IMR-90 (cell line): ENCODE results near the gene CREB3L1. TPM values are rescaled to one million over a fixed set of nuclear protein-coding genes. Genes with fewer than 3 reads are reported as not detected.

Experiments used
- ATAC-seq: fragments of 200-7000 bp; cut with Tn5 transposase; 2 replicates; pipeline ENCODE4 v1.9.1; 2020; ENCODE audit warnings: low read depth, mild to moderate bottlenecking, moderate library complexity
- BruUV-seq: library from RNA; stranded (reverse); fragments of 400-500 nt; replicated peaks from 2 replicates; lab custom pipeline; 2021; lab: Mats Ljungman, UMichigan
- CTCF ChIA-PET: fragments of 300-600 bp; formaldehyde crosslinking; extraction: SDS; loops from one replicate; lab custom pipeline; 2021; ENCODE audit warnings: antibody characterized with exemption; lab: Yijun Ruan, JAX
- POLR2A ChIA-PET: fragments of 300-600 bp; sonication (Branson Sonifier 250); formaldehyde crosslinking; loops from one replicate; lab custom pipeline; 2022; ENCODE audit warnings: antibody characterized with exemption; ENCODE audit not compliant: unreplicated experiment; lab: Charles Lee
- DNase-seq: peaks from one replicate; pipeline ENCODE4 v3.0.0; 2013
- H2AFZ ChIP-seq: replicated peaks from 2 replicates; pipeline ENCODE3; 2013; ENCODE audit warnings: low read length, mild to moderate bottlenecking; ENCODE audit not compliant: poor library complexity
- H2AK5ac ChIP-seq: 2 replicates; pipeline ENCODE4 v1.6.1; 2013; ENCODE audit warnings: low read depth, low read length, inconsistent platforms
- H2AK9ac ChIP-seq: replicated peaks from 2 replicates; pipeline ENCODE3; 2013; ENCODE audit warnings: mild to moderate bottlenecking, low read depth, low read length, moderate library complexity; ENCODE audit not compliant: poor library complexity
- H2BK120ac ChIP-seq: 2 replicates; pipeline ENCODE4 v1.6.1; 2013; ENCODE audit warnings: low read depth, low read length, inconsistent platforms
- H2BK15ac ChIP-seq: 3 replicates; pipeline ENCODE4 v1.6.1; 2013; ENCODE audit warnings: low read depth, low read length, inconsistent platforms
- H2BK20ac ChIP-seq: 2 replicates; pipeline ENCODE4 v1.6.1; 2013; ENCODE audit warnings: low read depth, mild to moderate bottlenecking, inconsistent platforms, low read length, moderate library complexity
- H2BK5ac ChIP-seq: 2 replicates; pipeline ENCODE4 v1.6.1; 2013; ENCODE audit warnings: mild to moderate bottlenecking, low read depth, low read length, inconsistent platforms; ENCODE audit not compliant: poor library complexity, severe bottlenecking
- H3K14ac ChIP-seq: replicated peaks from 2 replicates; pipeline ENCODE4 v1.6.1; 2013; ENCODE audit warnings: low read depth, low read length, inconsistent platforms
- H3K18ac ChIP-seq: 2 replicates; pipeline ENCODE4 v1.6.1; 2013; ENCODE audit warnings: low read depth, low read length, control low read depth
- H3K23ac ChIP-seq: 2 replicates; pipeline ENCODE4 v1.6.1; 2013; ENCODE audit warnings: low read depth, low read length, inconsistent platforms
- H3K27ac ChIP-seq: 2 replicates; pipeline ENCODE4 v1.5.1; 2013; ENCODE audit warnings: mild to moderate bottlenecking, control low read depth, low read length; ENCODE audit not compliant: insufficient read depth
- H3K27me3 ChIP-seq: 2 replicates; pipeline ENCODE4 v1.6.1; 2013; ENCODE audit warnings: low read length; ENCODE audit not compliant: control insufficient read depth, insufficient read depth
- H3K36me3 ChIP-seq: 2 replicates; pipeline ENCODE4 v1.6.1; 2013; ENCODE audit warnings: low read length, mixed read lengths; ENCODE audit not compliant: control insufficient read depth, insufficient read depth
- H3K4ac ChIP-seq: 2 replicates; pipeline ENCODE4 v1.6.1; 2013; ENCODE audit warnings: low read depth, low read length, inconsistent platforms
- H3K4me1 ChIP-seq: 2 replicates; pipeline ENCODE4 v1.6.1; 2013; ENCODE audit warnings: low read length, mixed read lengths; ENCODE audit not compliant: control insufficient read depth, insufficient read depth
- H3K4me2 ChIP-seq: 2 replicates; pipeline ENCODE4 v1.6.1; 2013; ENCODE audit warnings: low read depth, mild to moderate bottlenecking, control low read depth, low read length, moderate library complexity
- H3K4me3 ChIP-seq: 2 replicates; pipeline ENCODE4 v1.5.1; 2013; ENCODE audit warnings: low read depth, mild to moderate bottlenecking, control low read depth, low read length, moderate library complexity; ENCODE audit not compliant: insufficient read depth
- H3K56ac ChIP-seq: 2 replicates; pipeline ENCODE4 v1.6.1; 2013; ENCODE audit warnings: low read length, inconsistent platforms; ENCODE audit not compliant: insufficient read depth; ENCODE audit errors: extremely low read depth
- H3K79me1 ChIP-seq, 2 experiments: 2 replicates each; pipeline ENCODE4 v1.6.1; 2013; ENCODE audit warnings: low read length in 2 of 2, inconsistent platforms in 1 of 2, low read depth in 1 of 2
- H3K9ac ChIP-seq: 2 replicates; pipeline ENCODE4 v1.6.1; 2013; ENCODE audit warnings: low read depth, low read length, control low read depth
- H3K9me1 ChIP-seq: 2 replicates; pipeline ENCODE4 v1.6.1; 2013; ENCODE audit warnings: low read length, inconsistent platforms; ENCODE audit not compliant: insufficient read depth
- H3K9me3 ChIP-seq: 2 replicates; pipeline ENCODE4 v1.6.1; 2013; ENCODE audit warnings: low read length; ENCODE audit not compliant: control insufficient read depth, insufficient read depth
- H4K20me1 ChIP-seq: 2 replicates; pipeline ENCODE4 v1.6.1; 2013; ENCODE audit warnings: low read length, inconsistent platforms; ENCODE audit not compliant: insufficient read depth
- H4K5ac ChIP-seq: 2 replicates; pipeline ENCODE4 v1.6.1; 2013; ENCODE audit warnings: mild to moderate bottlenecking, low read depth, low read length, control low read depth
- H4K8ac ChIP-seq, 2 experiments: 2 replicates each; pipeline ENCODE4 v1.6.1; 2013; ENCODE audit warnings: low read depth in 2 of 2, low read length in 2 of 2, control low read depth in 1 of 2, inconsistent platforms in 1 of 2
- H4K91ac ChIP-seq: 2 replicates; pipeline ENCODE4 v1.6.1; 2013; ENCODE audit warnings: low read depth, low read length, inconsistent platforms; ENCODE audit not compliant: insufficient read depth
- CEBPB ChIP-seq: IDR thresholded peaks from 2 replicates; pipeline ENCODE4 v1.6.1; 2012; ENCODE audit warnings: low read depth, low read length, improper control_type of control experiment
- CHD1 ChIP-seq: IDR thresholded peaks from 2 replicates; pipeline ENCODE4 v1.6.1; 2012; ENCODE audit warnings: low read depth, low read length, improper control_type of control experiment
- CTCF ChIP-seq: conservative IDR thresholded peaks from 2 replicates; pipeline ENCODE4 v1.5.1; 2012; ENCODE audit warnings: mild to moderate bottlenecking, low read depth, low read length, improper control_type of control experiment
- ELK1 ChIP-seq: fragments of 150-350 bp; IDR thresholded peaks from 2 replicates; pipeline ENCODE4 v1.6.1; 2016; ENCODE audit warnings: low read depth, mild to moderate bottlenecking, low read length, moderate library complexity, borderline replicate concordance
- FOS ChIP-seq: fragments of 150-350 bp; IDR thresholded peaks from 2 replicates; pipeline ENCODE4 v1.6.1; 2016; ENCODE audit warnings: low read depth, low read length
- MAFK ChIP-seq: IDR thresholded peaks from 2 replicates; pipeline ENCODE4 v1.6.1; 2012; ENCODE audit warnings: low read depth, low read length, improper control_type of control experiment
- MAZ ChIP-seq: IDR thresholded peaks from 2 replicates; pipeline ENCODE4 v1.6.1; 2012; ENCODE audit warnings: low read depth, mild to moderate bottlenecking, low read length, improper control_type of control experiment, moderate library complexity, borderline replicate concordance
- MXI1 ChIP-seq: IDR thresholded peaks from 2 replicates; pipeline ENCODE4 v1.6.1; 2012; ENCODE audit warnings: low read depth, mild to moderate bottlenecking, low read length, moderate library complexity, borderline replicate concordance
- NFE2L2 ChIP-seq: fragments of 150-350 bp; IDR thresholded peaks from 2 replicates; pipeline ENCODE4 v1.6.1; 2016; ENCODE audit warnings: low read depth, mild to moderate bottlenecking, low read length
- POLR2A ChIP-seq: IDR thresholded peaks from 2 replicates; pipeline ENCODE4 v1.6.1; 2012; ENCODE audit warnings: mild to moderate bottlenecking, low read depth, low read length
- RAD21 ChIP-seq: IDR thresholded peaks from 2 replicates; pipeline ENCODE4 v1.6.1; 2012; ENCODE audit warnings: low read length, improper control_type of control experiment
- RCOR1 ChIP-seq: IDR thresholded peaks from 2 replicates; pipeline ENCODE4 v1.6.1; 2012; ENCODE audit warnings: mild to moderate bottlenecking, low read length, improper control_type of control experiment; ENCODE audit not compliant: insufficient replicate concordance
- RFX5 ChIP-seq: IDR thresholded peaks from 2 replicates; pipeline ENCODE4 v1.8.0; 2012; ENCODE audit warnings: low read depth, mild to moderate bottlenecking, low read length, moderate library complexity
- SMC3 ChIP-seq: fragments of 150-350 bp; IDR thresholded peaks from 2 replicates; pipeline ENCODE4 v1.6.1; 2016; ENCODE audit warnings: low read depth, mild to moderate bottlenecking, antibody characterized with exemption, low read length, moderate library complexity
- USF2 ChIP-seq: fragments of 150-350 bp; IDR thresholded peaks from 2 replicates; pipeline ENCODE4 v1.6.1; 2017; ENCODE audit warnings: mild to moderate bottlenecking, antibody characterized with exemption, low read length, low read depth
- WGBS, 2 experiments: methylation state at CpG; one replicate each; pipeline versions ENCODE4 v1.1.5 to v1.1.7; 2013; ENCODE audit warnings: missing lambda C conversion rate in 2 of 2; ENCODE audit not compliant: insufficient read length in 1 of 2; ENCODE audit errors: extremely low coverage in 2 of 2; 5-methylcytosine and 5-hydroxymethylcytosine counted together
- dilution Hi-C: fragments of 300-500 bp; cut with HindIII; formaldehyde crosslinking; loops from one replicate; pipeline ENCODE4 v1.14.3; 2018; ENCODE audit warnings: low sequenced_read_pairs; ENCODE audit not compliant: unreplicated experiment
- in situ Hi-C: fragments of 300-500 bp; cut with MboI; formaldehyde crosslinking; loops from 3 replicates; pipeline ENCODE4 v1.14.3; 2019; ENCODE audit warnings: low sequenced_read_pairs, inconsistent platforms, mixed read lengths
- intact Hi-C: fragments of 100-400 bp; cut with micrococcal nuclease; formaldehyde crosslinking; loops from 2 replicates; pipeline ENCODE4 v1.10.0; 2022
- polyA plus RNA-seq, 3 experiments: library from polyadenylated mRNA; depleted of rRNA; stranded (reverse); fragments of >200 nt; gene quantifications; 2 replicates each; pipeline ENCODE4 v1.2.3, GENCODE V29; 2012; ENCODE audit warnings: low replicate concordance in 1 of 3
- total RNA-seq: library from RNA; depleted of rRNA; stranded (reverse); fragments of >200 nt; gene quantifications from 2 replicates; pipeline ENCODE4 v1.2.3, GENCODE V29; 2012

Gene CREB3L1
- total and polyA plus RNA-seq, 2 of the 4 experiments (the other 2 are of a cell fraction) = 8.1 to 82.3 TPM

- dilution Hi-C loops = no loop called here
- no peak overlapping the region for H3K4me3 ChIP-seq
- H3K79me1 ChIP-seq = peaks cover 34 to 92% of the 10 kb centered on the region in 2 experiments
- H3K4ac ChIP-seq = peak overlapping the region; percentile 25; the same call in 1 of the 2 replicates
- H4K5ac ChIP-seq = no peak overlapping the region
- no CpG with 5 or more reads among the region's 3 CpGs for WGBS, 2 experiments
- H3K27ac ChIP-seq = peak overlapping the region; percentile 30; the same call in 1 of the 2 replicates
- no peak overlapping the region for H2BK20ac ChIP-seq
- peak overlapping the region; percentile 68; the same call in 1 of the 2 replicates for H3K23ac ChIP-seq
- no peak overlapping the region; a peak in 1 of 4 replicates for H4K8ac ChIP-seq
- no peak overlapping the region for H3K4me2 ChIP-seq
- intact Hi-C loops = loop anchor here (5.0 kb wide), 2 partner anchors 185 to 340 kb away; partner anchors contain the start of gene PHF21A
- CTCF ChIA-PET = interaction anchor here (1.3 to 4.7 kb wide), 2 partner anchors 30 to 69 kb away, joined by 5 to 27 read pairs; partner anchors contain the start of gene CREB3L1
- in situ Hi-C loops = loop anchor here (25.0 kb wide), 1 partner anchor 195 kb away; the partner anchor contains the start of gene PHF21A
- H2AK5ac ChIP-seq = 0 out of 2 replicates have a peak overlapping the region, but pooled peaks have one; percentile 49
- BruUV-seq = no TSS peak
- H2BK5ac ChIP-seq = no peak overlapping the region
- no peak overlapping the region for H3K18ac ChIP-seq
- TF ChIP-seq RCOR1 (no peak), RAD21 (no peak), ELK1 (no peak), CTCF (no peak), MAZ (no peak), CHD1 (no peak), SMC3 (no peak), FOS (no peak), RFX5 (no peak), MXI1 (no peak), CEBPB (no peak), USF2 (no peak), MAFK (no peak), POLR2A (no peak), NFE2L2 (no peak)
- H3K9me3 ChIP-seq = no peaks in the 10 kb centered on the region
- peaks cover 26% of the 10 kb centered on the region; the same call in 1 of the 2 replicates for H4K20me1 ChIP-seq
- H4K91ac ChIP-seq = no peak overlapping the region
- no peak overlapping the region for H3K14ac ChIP-seq
- no peak for ATAC-seq
- no peak overlapping the region for H2AFZ ChIP-seq
- DNase-seq = no peak
- H2AK9ac ChIP-seq = no peak overlapping the region
- peaks cover 11% of the 10 kb centered on the region for H3K4me1 ChIP-seq
- H3K27me3 ChIP-seq = no peaks in the 10 kb centered on the region
- H3K9me1 ChIP-seq = no peaks in the 10 kb centered on the region; the same call in 1 of the 2 replicates
- POLR2A ChIA-PET = no interaction called here
- no peak overlapping the region for H2BK120ac ChIP-seq
- no peak overlapping the region for H2BK15ac ChIP-seq
- no peak overlapping the region for H3K9ac ChIP-seq
- peaks cover 65% of the 10 kb centered on the region for H3K36me3 ChIP-seq
- H3K56ac ChIP-seq = no peak overlapping the region
Observed at GRCh38 chr11:46307369-46307768, 29.9 kb downstream of the CREB3L1 start.
